ENCODE data around the gene GSK3A. TPM values are rescaled to one million over a fixed set of nuclear protein-coding genes. Genes with fewer than 3 reads are reported as not detected.
A peak's percentile ranks its signal among the peaks of the same experiment; 100 is the strongest.

GSK3A gene
- polyA plus RNA-seq, 4 donors: 48.5 to 73.0 (median 70.6) TPM

- peaks cover 0 to 37% (median 3%) of the 10 kb centered on the region in 3 donors for H3K4me1 ChIP-seq (ENCODE audit: control insufficient read depth in 3 of 3, insufficient read depth in 2 of 3, low read depth in 1 of 3, low read length in 2 of 3)
- FAIRE-seq (no peak), DNase-seq (no peak)
- WGBS, 3 donors: 97% methylated on average over 22 to 23 of the region's 23 CpGs
- H3K4me3 ChIP-seq (ENCODE audit: low read depth in 1 of 3, low read length in 3 of 3): no peak overlapping the region
- no peaks in the 10 kb centered on the region for H3K9me3 ChIP-seq (ENCODE audit: control insufficient read depth in 2 of 2, insufficient read depth in 1 of 2, low read depth in 1 of 2, low read length in 1 of 2)
- H3K27ac ChIP-seq (ENCODE audit: low read depth in 1 of 3, low read length in 2 of 3): no peak overlapping the region
- no peaks in the 10 kb centered on the region for H3K27me3 ChIP-seq (ENCODE audit: control insufficient read depth in 3 of 3, insufficient read depth in 3 of 3, low read length in 3 of 3)
- H3K36me3 ChIP-seq (ENCODE audit: control insufficient read depth in 3 of 3, insufficient read depth in 2 of 3, low read depth in 1 of 3, low read length in 3 of 3): peaks cover 3 to 63% (median 7%) of the 10 kb centered on the region in 3 donors
Observed at GRCh38 chr19:42272989-42273406, 30.6 kb upstream of the GSK3A start.

- DNase-seq: no peak
- FAIRE-seq: no peak
- peaks cover 3 to 62% (median 7%) of the 10 kb centered on the region in 3 donors for H3K36me3 ChIP-seq (ENCODE audit: control insufficient read depth in 3 of 3, insufficient read depth in 2 of 3, low read depth in 1 of 3, low read length in 3 of 3)
- no peaks in the 10 kb centered on the region for H3K27me3 ChIP-seq (ENCODE audit: control insufficient read depth in 3 of 3, insufficient read depth in 3 of 3, low read length in 3 of 3)
- WGBS, 3 donors: 83 to 96% (median 92%) methylated on average over 7 to 9 of the region's 9 CpGs
- H3K9me3 ChIP-seq (ENCODE audit: control insufficient read depth in 2 of 2, insufficient read depth in 1 of 2, low read depth in 1 of 2, low read length in 1 of 2): no peaks in the 10 kb centered on the region
- peaks cover 0 to 37% (median 6%) of the 10 kb centered on the region in 3 donors for H3K4me1 ChIP-seq (ENCODE audit: control insufficient read depth in 3 of 3, insufficient read depth in 2 of 3, low read depth in 1 of 3, low read length in 2 of 3)
- H3K27ac ChIP-seq (ENCODE audit: low read depth in 1 of 3, low read length in 2 of 3): no peak overlapping the region
- no peak overlapping the region for H3K4me3 ChIP-seq (ENCODE audit: low read depth in 1 of 3, low read length in 3 of 3)
Observed at GRCh38 chr19:42272535-42272897, 30.1 kb upstream of the GSK3A start.

- peaks cover 3 to 57% (median 7%) of the 10 kb centered on the region in 3 donors for H3K36me3 ChIP-seq (ENCODE audit: control insufficient read depth in 3 of 3, insufficient read depth in 2 of 3, low read depth in 1 of 3, low read length in 3 of 3)
- H3K4me1 ChIP-seq (ENCODE audit: control insufficient read depth in 3 of 3, insufficient read depth in 2 of 3, low read depth in 1 of 3, low read length in 2 of 3): peaks cover 0 to 36% (median 7%) of the 10 kb centered on the region in 3 donors
- peak overlapping the region in 1 of 3 donors; percentile 86 for H3K27ac ChIP-seq (ENCODE audit: low read depth in 1 of 3, low read length in 2 of 3)
- DNase-seq: no peak
- H3K9me3 ChIP-seq (ENCODE audit: control insufficient read depth in 2 of 2, insufficient read depth in 1 of 2, low read depth in 1 of 2, low read length in 1 of 2): no peaks in the 10 kb centered on the region
- no peak overlapping the region for H3K4me3 ChIP-seq (ENCODE audit: low read depth in 1 of 3, low read length in 3 of 3)
- WGBS, 3 donors: 92 to 94% (median 93%) methylated on average over 29 to 35 of the region's 35 CpGs
- no peaks in the 10 kb centered on the region for H3K27me3 ChIP-seq (ENCODE audit: control insufficient read depth in 3 of 3, insufficient read depth in 3 of 3, low read length in 3 of 3)
- no peak for FAIRE-seq
Observed at GRCh38 chr19:42271861-42272534, 29.6 kb upstream of the GSK3A start.

- WGBS, 3 donors: 31 to 57% (median 37%) methylated on average over 3 of the region's 3 CpGs
- no peaks in the 10 kb centered on the region for H3K27me3 ChIP-seq (ENCODE audit: control insufficient read depth in 3 of 3, insufficient read depth in 3 of 3, low read length in 3 of 3)
- peak; percentile 60 to 79 for DNase-seq
- H3K36me3 ChIP-seq (ENCODE audit: control insufficient read depth in 3 of 3, insufficient read depth in 2 of 3, low read depth in 1 of 3, low read length in 3 of 3): peaks cover 3 to 48% (median 7%) of the 10 kb centered on the region in 3 donors
- no peaks in the 10 kb centered on the region for H3K9me3 ChIP-seq (ENCODE audit: control insufficient read depth in 2 of 2, insufficient read depth in 1 of 2, low read depth in 1 of 2, low read length in 1 of 2)
- H3K27ac ChIP-seq (ENCODE audit: low read depth in 1 of 3, low read length in 2 of 3): peak overlapping the region; percentile 86 to 91 (median 86)
- FAIRE-seq: no peak
- peaks cover 0 to 33% (median 7%) of the 10 kb centered on the region in 3 donors for H3K4me1 ChIP-seq (ENCODE audit: control insufficient read depth in 3 of 3, insufficient read depth in 2 of 3, low read depth in 1 of 3, low read length in 2 of 3)
- H3K4me3 ChIP-seq (ENCODE audit: low read depth in 1 of 3, low read length in 3 of 3): peak overlapping the region in 2 of 3 donors; percentile 58 to 74
Observed at GRCh38 chr19:42271045-42271419, 28.6 kb upstream of the GSK3A start.

- peak overlapping the region; percentile 58 to 74 (median 72) for H3K4me3 ChIP-seq (ENCODE audit: low read depth in 1 of 3, low read length in 3 of 3)
- no peak for FAIRE-seq
- peaks cover 3 to 42% (median 7%) of the 10 kb centered on the region in 3 donors for H3K36me3 ChIP-seq (ENCODE audit: control insufficient read depth in 3 of 3, insufficient read depth in 2 of 3, low read depth in 1 of 3, low read length in 3 of 3)
- H3K4me1 ChIP-seq (ENCODE audit: control insufficient read depth in 3 of 3, insufficient read depth in 2 of 3, low read depth in 1 of 3, low read length in 2 of 3): peaks cover 0 to 29% (median 7%) of the 10 kb centered on the region in 3 donors
- 3 to 12% (median 3%) methylated on average over 18 of the region's 18 CpGs for WGBS, 3 donors
- H3K27me3 ChIP-seq (ENCODE audit: control insufficient read depth in 3 of 3, insufficient read depth in 3 of 3, low read length in 3 of 3): no peaks in the 10 kb centered on the region
- peak overlapping the region; percentile 86 to 91 (median 86) for H3K27ac ChIP-seq (ENCODE audit: low read depth in 1 of 3, low read length in 2 of 3)
- no peaks in the 10 kb centered on the region for H3K9me3 ChIP-seq (ENCODE audit: control insufficient read depth in 2 of 2, insufficient read depth in 1 of 2, low read depth in 1 of 2, low read length in 1 of 2)
- DNase-seq: peak in 1 of 2 donors; percentile 68
Observed at GRCh38 chr19:42270346-42271044, 28.1 kb upstream of the GSK3A start.

GRCh38 chr19:42269478-42270345, 27.3 kb upstream of the GSK3A start:
- Histone ChIP-seq H3K4me3 (ENCODE audit: low read depth in 1 of 3, low read length in 3 of 3) (peak overlapping the region; percentile 58 to 74 (median 72)), H3K27ac (ENCODE audit: low read depth in 1 of 3, low read length in 2 of 3) (peak overlapping the region; percentile 86 to 91 (median 86)), H3K4me1 (ENCODE audit: control insufficient read depth in 3 of 3, insufficient read depth in 2 of 3, low read depth in 1 of 3, low read length in 2 of 3) (peaks cover 0 to 29% (median 7%) of the 10 kb centered on the region in 3 donors), H3K9me3 (ENCODE audit: control insufficient read depth in 2 of 2, insufficient read depth in 1 of 2, low read depth in 1 of 2, low read length in 1 of 2) (no peaks in the 10 kb centered on the region), H3K36me3 (ENCODE audit: control insufficient read depth in 3 of 3, insufficient read depth in 2 of 3, low read depth in 1 of 3, low read length in 3 of 3) (peaks cover 3 to 35% (median 7%) of the 10 kb centered on the region in 3 donors), H3K27me3 (ENCODE audit: control insufficient read depth in 3 of 3, insufficient read depth in 3 of 3, low read length in 3 of 3) (no peaks in the 10 kb centered on the region)
- FAIRE-seq (no peak), DNase-seq (no peak)
- WGBS, 3 donors: 29 to 36% (median 33%) methylated on average over 10 of the region's 10 CpGs

GRCh38 chr19:42268704-42269477, 26.5 kb upstream of the GSK3A start, which contains the start of gene CIC:
CIC (plus strand) TSS chr19:42269252; CDS start chr19:42271784, 2,532 bp downstream.
- peak; percentile 95 for FAIRE-seq
- Histone ChIP-seq H3K4me1 (ENCODE audit: control insufficient read depth in 3 of 3, insufficient read depth in 2 of 3, low read depth in 1 of 3, low read length in 2 of 3) (peaks cover 0 to 29% (median 7%) of the 10 kb centered on the region in 3 donors), H3K9me3 (ENCODE audit: control insufficient read depth in 2 of 2, insufficient read depth in 1 of 2, low read depth in 1 of 2, low read length in 1 of 2) (no peaks in the 10 kb centered on the region), H3K36me3 (ENCODE audit: control insufficient read depth in 3 of 3, insufficient read depth in 2 of 3, low read depth in 1 of 3, low read length in 3 of 3) (peaks cover 3 to 26% (median 7%) of the 10 kb centered on the region in 3 donors), H3K27ac (ENCODE audit: low read depth in 1 of 3, low read length in 2 of 3) (peak within 1 kb of the TSS; percentile 94 to 100 (median 97)), H3K27me3 (ENCODE audit: control insufficient read depth in 3 of 3, insufficient read depth in 3 of 3, low read length in 3 of 3) (no peaks in the 10 kb centered on the region), H3K4me3 (ENCODE audit: low read depth in 1 of 3, low read length in 3 of 3) (peak within 1 kb of the TSS; percentile 72 to 84 (median 74))
- WGBS, 3 donors: 0 to 1% (median 1%) methylated on average over 46 to 52 of the region's 52 CpGs
- peak; percentile 100 for DNase-seq
